HL-60 (cell line): ENCODE results near the gene XIRP2.

Experiments
- DNase-seq, 2 experiments: peaks; one replicate each; pipeline ENCODE4 v3.0.0-alpha.2; 2010 to 2020; ENCODE audit warnings: low read depth in 1 of 2, low spot score in 1 of 2
- H3K27ac ChIP-seq: fragments of 250-450 bp; sonication (Bioruptor Pico); replicated peaks from 2 replicates; pipeline ENCODE4 v1.5.1; 2020; ENCODE audit warnings: mild to moderate bottlenecking, moderate library complexity
- H3K27me3 ChIP-seq: fragments of 250-450 bp; sonication (Bioruptor Pico); 2 replicates; pipeline ENCODE4 v1.5.1; 2021; ENCODE audit warnings: mild to moderate bottlenecking, moderate library complexity; ENCODE audit not compliant: insufficient read depth, poor library complexity, severe bottlenecking
- H3K4me3 ChIP-seq: replicated peaks from 2 replicates; pipeline ENCODE4 v1.5.1; 2011; ENCODE audit warnings: mild to moderate bottlenecking, control low read depth, low read length; ENCODE audit not compliant: insufficient read depth
- CTCF ChIP-seq: IDR thresholded peaks from one replicate; pipeline ENCODE4 v1.5.1; 2011; ENCODE audit warnings: low read length, control low read depth, inconsistent platforms; ENCODE audit not compliant: insufficient read depth
- GABPA ChIP-seq: IDR thresholded peaks from 2 replicates; pipeline ENCODE4 v1.6.1; 2012; ENCODE audit warnings: low read depth
- POLR2AphosphoS5 ChIP-seq: IDR thresholded peaks from 2 replicates; pipeline ENCODE4 v1.6.1; 2012; ENCODE audit warnings: low read depth
- REST ChIP-seq: IDR thresholded peaks from 2 replicates; pipeline ENCODE4 v1.6.1; 2012; ENCODE audit warnings: low read depth; ENCODE audit not compliant: insufficient replicate concordance
- SPI1 ChIP-seq: IDR thresholded peaks from 2 replicates; pipeline ENCODE4 v1.6.1; 2012; ENCODE audit warnings: low read depth, mild to moderate bottlenecking, borderline replicate concordance
- long read RNA-seq: library from polyadenylated mRNA; unstranded; transcript quantifications from one replicate; pipeline ENCODE4 v2.0.0, GENCODE V29; 2020

Gene XIRP2
- long read RNA-seq, partial matches to known transcripts: 0 of 1 reads
- long read RNA-seq, other reads (novel, unspliced or antisense): 1 of 1 reads

GRCh38 chr2:166888180-166888579, at the start of gene XIRP2:
Gene XIRP2 (plus strand): TSS chr2:166888480. CDS start chr2:166903483, 15,003 bp downstream.
- DNase-seq: no peak
- Histone ChIP-seq H3K27me3 (no peaks in the 10 kb centered on the region), H3K4me3 (no peak within 1 kb of the TSS), H3K27ac (no peak within 1 kb of the TSS)
- no peak for TF ChIP-seq SPI1
- TF ChIP-seq POLR2AphosphoS5: no peak
- no peak for TF ChIP-seq CTCF
- TF ChIP-seq GABPA: no peak
- TF ChIP-seq REST: no peak

- TF ChIP-seq SPI1 (no peak), GABPA (no peak), CTCF (no peak), REST (no peak), POLR2AphosphoS5 (no peak)
- DNase-seq: no peak
- no peak overlapping the region for H3K27ac ChIP-seq
Measured at GRCh38 chr2:166841152-166841551, 47.1 kb upstream of the XIRP2 start.

GRCh38 chr2:166841679-166842078, 46.6 kb upstream of the XIRP2 start:
- no peak for TF ChIP-seq POLR2AphosphoS5
- TF ChIP-seq SPI1: no peak
- no peak for TF ChIP-seq GABPA
- no peak for TF ChIP-seq REST
- no peak for TF ChIP-seq CTCF
- Histone ChIP-seq H3K27ac (no peak overlapping the region), H3K4me3 (no peak overlapping the region), H3K27me3 (no peaks in the 10 kb centered on the region)
- DNase-seq: no peak

More at GRCh38 chr2:166841152-166841551, 47.1 kb upstream of the XIRP2 start:
- H3K4me3 ChIP-seq: no peak overlapping the region
- H3K27me3 ChIP-seq: no peaks in the 10 kb centered on the region
